Measurements from ENCODE around the gene ASXL3. TPM values are rescaled to one million over a fixed set of nuclear protein-coding genes. Genes with fewer than 3 reads are reported as not detected.

ASXL3 gene
- total RNA-seq, 1 donor from 2014 or later: 2.6 TPM

DNA sequence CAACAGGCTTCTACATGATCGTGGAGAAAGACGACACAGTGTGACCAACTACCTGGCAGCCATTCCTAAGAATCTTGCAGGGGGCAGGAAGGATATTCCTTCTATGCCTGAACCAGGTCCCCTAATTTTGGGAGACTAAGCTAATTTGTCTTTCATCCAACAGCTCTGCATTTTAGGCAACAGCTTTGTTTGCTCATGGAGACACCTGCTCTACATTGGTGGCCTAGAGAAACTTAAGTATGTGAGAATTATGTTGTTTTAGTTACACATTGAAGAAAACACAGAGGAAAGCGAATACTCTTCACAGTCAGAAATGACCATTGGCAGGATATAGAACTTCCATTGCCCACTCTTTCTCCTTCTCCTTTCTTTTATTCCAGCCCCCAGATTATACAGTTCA is 75.2 kb downstream of the ASXL3 start:
- DNase-seq (ENCODE audit: low spot score) (no peak), ATAC-seq (no peak)

DNA sequence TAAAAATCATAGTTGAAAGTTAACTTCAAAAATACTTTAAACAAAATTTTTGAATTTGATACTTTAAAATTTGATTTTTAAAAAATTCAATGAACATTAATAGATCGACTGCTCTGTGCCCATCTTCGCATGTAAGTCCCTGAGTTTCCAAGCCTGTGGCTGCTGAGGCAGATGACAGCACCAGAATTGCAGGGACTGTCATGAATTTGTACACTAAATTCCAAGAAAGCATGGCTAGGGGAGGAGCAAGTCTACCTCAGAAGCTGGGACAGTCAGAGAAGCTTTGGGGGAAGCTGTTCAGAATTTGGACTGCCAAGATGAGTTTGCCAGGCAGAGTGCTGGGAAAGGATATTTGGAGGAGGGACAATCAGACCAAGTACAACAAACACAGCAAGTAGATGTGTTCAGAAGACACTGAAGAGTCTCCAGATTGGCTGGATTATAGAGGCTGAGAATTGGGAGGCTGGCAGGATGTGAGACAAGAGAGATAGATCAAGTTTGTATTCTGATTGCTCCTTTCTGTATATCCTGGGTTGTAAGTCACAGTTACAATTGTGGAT is 79.0 kb downstream of the ASXL3 start:
- DNase-seq (ENCODE audit: low spot score) (no peak), ATAC-seq (no peak)

DNA sequence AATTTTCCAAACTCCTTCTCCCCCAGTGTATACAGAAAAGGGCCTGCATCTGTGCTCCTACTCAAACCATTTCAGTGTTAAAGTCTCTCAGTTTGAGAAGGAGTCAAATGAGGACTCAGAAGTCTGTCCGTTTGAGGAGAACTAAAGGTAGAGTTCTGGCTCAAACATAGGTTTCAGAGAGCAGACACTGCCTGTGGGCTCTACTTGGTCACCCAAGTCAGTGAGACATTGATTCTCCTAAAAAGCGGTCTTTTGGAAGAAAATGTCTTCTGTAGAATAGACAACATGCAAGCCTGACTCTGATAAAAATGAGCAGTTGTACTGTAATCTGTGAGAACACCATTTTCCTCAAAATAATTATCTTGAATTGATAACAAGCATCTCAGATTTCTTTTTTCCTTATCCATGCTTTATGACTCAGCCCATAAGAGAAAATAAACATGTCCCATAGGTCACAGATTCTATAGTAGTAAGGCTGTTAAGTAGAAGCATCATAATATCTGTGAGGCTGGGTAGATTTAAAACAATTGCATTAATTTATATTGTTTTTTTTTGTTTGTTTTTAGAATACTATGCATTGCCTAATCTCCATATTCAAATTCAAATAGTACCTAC is 82.8 kb downstream of the ASXL3 start:
- ATAC-seq (no peak), DNase-seq (ENCODE audit: low spot score) (no peak)

DNA sequence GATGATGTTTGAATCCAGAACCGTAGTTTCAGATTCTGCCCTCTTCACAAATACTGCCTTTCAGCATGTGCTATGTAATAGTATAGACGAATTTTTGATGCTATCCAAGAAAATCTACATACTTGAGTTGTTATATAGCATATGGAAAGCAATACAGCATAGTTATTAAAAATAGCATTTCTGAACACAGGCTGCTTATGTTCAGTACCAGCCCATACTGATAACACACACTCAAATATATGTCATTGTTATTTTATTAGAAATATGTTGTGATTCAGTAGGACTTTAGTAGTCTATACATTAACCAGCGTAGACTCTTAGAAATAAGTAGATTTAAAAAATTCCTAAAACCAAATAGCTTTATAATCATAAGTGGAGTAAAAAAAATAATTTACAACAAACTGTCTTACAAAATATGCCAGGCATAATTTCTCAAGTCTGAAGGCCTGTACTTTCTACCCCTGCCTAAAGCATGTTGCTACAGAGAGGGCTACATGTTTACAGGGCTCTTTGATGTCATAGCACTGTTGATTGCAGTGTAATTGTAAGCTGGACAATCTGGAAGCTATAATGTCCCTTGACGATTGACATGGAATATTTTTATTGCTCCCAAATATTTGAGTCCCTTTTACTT is 86.3 kb downstream of the ASXL3 start:
- ATAC-seq (peak; percentile 44), DNase-seq (ENCODE audit: low spot score) (no peak)

DNA sequence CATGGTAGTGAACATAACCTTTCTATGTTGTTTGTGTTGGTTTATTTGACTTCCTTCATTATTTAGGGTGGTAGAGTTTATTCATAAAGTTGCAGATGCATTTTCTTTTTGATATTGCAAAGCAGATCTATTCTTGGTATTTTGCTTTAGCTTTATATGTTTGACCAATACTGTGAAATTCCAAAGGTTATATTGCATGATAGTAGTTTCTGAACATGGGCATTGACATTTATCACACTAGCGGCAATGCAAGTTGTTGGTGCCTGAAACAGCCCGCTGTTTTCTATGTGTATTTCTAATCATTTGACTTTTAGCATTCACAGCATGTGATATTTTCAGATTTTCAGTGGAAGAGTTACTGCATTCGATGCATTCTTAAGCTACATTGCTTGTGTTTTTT is 87.2 kb downstream of the ASXL3 start:
- DNase-seq (ENCODE audit: low spot score) (no peak), ATAC-seq (peak; percentile 95)

DNA sequence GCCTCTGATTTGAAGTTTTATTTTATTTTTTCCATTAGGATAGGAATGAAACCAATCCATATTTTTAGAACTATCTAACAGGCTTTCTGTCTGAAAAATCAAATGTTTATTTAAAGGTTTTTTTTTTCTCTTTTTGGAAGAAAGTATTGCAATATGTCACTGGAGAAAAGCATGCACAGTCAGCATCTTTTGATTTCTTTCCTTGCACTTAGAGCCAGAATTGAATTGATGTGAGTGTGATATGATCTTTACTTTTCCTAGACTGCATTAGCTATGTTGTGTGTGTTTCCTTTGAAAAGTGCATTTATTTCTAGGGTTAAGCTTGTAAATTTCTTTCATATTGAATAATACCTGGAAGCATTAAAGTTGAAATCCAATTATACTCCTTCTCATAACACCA is 87.6 kb downstream of the ASXL3 start:
- ATAC-seq (peak; percentile 44), DNase-seq (ENCODE audit: low spot score) (no peak)

DNA sequence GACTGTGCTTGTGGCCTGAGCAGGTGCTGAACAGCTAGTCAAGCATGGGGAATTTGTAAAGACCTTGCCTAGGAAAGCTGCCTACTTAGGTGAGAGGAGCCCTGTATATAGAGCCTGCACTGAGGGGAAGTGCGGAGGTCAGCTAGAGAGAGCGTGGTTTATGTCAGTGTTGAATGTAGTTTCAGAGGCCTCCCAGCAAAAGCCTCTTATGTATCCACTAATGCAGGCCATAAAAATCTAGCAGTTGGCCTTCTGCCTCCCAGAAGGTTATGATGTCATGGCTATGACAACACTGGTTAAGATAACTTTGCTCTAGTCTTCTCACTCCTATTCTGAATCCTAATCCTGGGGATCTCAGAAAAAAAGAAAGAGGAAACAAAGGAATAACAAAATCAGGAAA is 88.9 kb downstream of the ASXL3 start:
- DNase-seq (ENCODE audit: low spot score) (no peak), ATAC-seq (no peak)

DNA sequence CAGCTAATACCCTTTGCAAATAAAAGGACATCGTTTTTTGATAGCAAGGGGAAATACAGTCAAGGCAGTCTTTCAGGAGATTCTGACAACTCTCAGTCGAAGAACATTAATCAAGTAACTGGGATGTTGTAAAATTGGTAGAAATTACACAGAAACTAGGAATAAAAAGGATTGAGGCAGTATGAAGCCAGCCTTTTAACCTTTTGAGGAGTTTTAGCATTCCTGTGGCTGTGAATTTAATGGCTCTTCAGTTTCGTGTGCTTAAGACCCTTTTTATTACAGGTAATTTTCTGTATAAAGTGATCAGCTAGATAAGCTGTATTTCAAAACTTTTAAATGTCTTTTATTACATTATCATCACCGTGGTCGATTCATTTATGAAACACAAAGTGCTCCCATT is 91.6 kb downstream of the ASXL3 start:
- DNase-seq (ENCODE audit: low spot score) (no peak), ATAC-seq (no peak)

DNA sequence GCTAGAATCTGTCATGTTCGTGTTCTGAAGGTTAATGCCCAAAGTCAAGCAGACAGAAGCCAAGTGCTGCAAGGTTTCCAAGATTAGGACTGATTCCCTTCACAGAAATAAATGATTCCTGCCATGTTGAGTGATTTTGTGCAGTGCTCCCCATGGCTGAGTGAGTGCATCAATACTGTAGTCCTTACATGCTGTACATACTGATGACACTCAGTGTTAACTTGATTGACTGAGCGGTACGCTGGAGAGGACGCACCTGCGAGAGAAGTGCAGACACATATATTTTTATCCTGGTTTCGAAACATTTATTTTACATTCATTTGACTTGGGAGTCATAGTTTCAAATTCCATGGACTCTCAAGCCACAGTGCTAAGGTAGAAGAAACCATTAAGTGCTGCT is 92.0 kb downstream of the ASXL3 start:
- DNase-seq (ENCODE audit: low spot score): no peak
- ATAC-seq: no peak

DNA sequence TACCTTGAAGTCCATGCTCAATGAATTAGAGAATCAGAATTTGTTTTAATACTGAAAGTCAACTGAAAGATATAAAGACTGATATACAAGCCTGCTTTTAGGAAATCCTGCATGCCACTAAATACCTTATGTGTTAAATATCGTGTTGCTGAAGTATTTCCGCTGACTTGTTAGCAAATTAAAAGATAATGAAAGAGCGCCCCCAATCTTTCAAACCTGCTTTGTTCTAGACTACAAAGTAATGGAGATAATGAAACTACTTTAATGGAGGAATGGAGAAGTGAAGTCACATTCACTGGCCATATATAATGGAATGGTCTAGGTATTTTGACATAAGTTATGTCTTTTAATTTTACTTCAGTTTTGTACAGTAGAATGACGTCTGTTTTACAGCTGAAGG is 95.7 kb downstream of the ASXL3 start:
- DNase-seq (ENCODE audit: low spot score) (no peak), ATAC-seq (no peak)

DNA sequence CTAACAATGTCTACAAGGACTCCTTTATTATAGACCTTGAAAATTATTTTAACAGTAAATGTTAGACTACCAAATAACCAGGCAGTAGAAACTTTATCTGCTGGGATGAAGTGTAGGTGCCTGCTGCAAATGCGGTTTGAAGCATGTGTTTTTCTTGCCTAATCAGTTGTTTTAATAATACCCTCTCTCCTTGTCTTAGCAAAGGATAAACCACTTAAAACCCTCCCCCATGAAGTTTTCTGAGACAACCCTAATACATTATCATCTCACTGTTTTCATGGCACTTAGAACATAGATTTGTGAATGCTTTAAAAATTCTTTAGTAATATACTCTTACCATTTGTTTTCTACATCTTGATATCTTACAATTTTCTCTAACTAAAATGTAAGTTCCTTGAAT is 98.6 kb downstream of the ASXL3 start:
- DNase-seq (ENCODE audit: low spot score) (no peak), ATAC-seq (no peak)

DNA sequence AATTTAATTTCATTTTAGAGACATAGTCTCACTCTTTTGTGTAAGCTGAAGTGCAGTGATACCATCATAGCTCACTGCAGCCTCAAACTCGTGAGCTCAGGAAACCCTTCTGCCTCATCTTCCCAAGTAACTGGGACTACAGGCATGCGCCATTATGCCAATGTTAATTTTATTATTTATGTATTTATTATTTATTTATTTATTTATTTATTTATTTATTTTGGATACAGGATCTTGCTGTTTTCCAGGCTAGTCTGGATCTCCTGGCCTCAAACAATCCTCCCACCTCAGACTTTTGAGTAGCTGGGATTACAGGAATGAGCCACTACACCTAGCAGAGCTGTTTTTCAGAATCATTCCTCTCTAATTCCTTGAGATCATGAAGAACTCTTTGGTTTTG is 99.9 kb downstream of the ASXL3 start:
- DNase-seq (ENCODE audit: low spot score) (no peak), ATAC-seq (no peak)

DNA sequence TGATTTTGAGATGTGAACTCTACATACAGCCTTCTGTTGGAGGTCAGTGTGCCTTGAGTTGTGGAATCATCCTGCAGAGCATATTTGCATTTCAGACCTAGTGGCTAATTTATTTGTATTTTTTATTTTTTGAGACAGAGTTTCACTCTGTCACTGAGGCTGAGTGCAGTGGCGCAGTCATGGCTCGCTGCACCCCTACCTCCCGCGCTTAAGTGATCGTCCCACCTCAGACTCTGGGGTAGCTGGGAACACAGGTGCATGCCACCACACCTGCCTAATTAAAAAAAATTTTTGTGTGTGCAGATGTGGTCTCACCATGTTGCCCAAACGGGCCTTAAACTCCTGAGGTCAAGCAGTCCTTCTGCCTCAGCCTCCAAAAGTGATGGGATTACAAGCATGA is 104.4 kb downstream of the ASXL3 start:
- no peak for ATAC-seq

DNA sequence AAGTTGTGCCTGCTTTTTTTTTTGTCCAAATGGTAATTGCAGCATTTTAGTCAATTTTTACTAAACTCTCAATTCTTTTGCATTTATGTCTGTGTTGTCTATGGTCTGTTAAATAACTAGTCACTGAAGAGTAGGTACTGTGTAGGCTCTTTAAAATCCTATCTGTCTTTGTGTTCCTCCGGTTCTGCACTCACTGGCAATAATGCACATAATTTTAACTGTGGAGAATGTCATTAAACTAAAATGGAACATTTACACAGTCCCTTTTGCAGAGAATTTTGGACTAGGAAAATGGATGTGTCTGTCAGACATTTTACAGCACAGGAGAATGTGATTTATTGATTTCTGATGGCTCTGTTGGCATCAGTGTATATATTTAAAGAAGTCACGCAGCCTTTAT is 116.6 kb downstream of the ASXL3 start:
- DNase-seq (ENCODE audit: low spot score) (no peak), ATAC-seq (no peak)

More for the DNA sequence above, 104.4 kb downstream of the ASXL3 start:
- no peak for DNase-seq (ENCODE audit: low spot score)

DNA sequence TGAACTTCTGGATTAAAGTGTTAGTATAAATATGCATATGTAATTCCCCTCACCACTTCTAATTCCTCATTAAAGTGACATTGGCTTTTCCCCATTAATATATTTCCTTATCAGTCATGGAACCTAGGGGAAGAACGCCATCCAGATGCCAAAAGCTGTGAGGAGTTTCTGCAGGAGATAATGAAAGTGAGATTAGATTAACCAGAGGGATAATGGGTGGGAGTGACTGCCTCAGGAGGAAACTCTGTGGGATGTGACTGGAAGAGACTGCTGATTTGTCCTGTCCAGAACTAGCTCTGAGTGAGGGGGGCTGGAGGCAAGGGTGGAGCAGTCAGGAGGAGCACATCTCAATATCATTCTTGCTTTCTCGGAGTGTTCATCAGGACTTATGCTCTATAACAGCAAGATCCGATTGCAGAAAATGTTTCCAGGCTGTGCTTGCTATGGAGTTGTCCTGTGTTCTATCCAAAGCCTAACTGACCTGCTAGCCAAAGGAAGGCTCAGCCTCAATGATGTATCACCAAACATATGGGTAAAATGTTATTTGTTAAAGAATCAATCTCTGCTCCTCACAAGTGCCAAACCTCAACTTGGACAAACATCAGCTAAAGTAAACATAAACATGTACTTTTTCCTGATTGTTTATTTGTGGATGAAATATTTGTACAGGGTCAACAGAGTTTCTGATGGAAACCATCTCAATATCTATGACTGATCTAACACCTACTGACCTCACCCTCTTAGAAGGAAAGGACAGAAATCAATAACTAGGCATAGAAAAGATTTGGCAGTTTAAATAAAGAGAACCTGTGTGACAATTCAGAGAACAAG is 118.5 kb downstream of the ASXL3 start:
- no peak for DNase-seq (ENCODE audit: low spot score)
- ATAC-seq: peak; percentile 57

DNA sequence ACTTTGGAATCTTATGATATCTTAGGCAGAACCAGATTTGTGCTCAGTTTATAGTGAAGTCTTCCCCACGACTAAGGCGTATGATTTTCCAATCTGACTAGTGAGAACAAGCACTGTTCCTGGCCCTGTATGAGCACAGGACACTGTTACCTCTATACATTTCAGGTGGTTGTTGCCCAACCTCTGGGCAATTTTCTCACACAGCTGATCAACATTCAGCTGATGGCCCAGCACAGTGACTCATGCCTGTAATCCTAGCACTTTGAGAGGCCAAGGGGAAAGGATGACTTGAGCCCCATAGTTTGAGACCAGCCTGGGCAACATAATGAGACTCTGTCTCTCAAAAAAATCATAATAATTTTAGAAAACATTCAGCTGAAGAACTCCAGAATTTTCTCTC is 119.5 kb downstream of the ASXL3 start:
- ATAC-seq: no peak

DNA sequence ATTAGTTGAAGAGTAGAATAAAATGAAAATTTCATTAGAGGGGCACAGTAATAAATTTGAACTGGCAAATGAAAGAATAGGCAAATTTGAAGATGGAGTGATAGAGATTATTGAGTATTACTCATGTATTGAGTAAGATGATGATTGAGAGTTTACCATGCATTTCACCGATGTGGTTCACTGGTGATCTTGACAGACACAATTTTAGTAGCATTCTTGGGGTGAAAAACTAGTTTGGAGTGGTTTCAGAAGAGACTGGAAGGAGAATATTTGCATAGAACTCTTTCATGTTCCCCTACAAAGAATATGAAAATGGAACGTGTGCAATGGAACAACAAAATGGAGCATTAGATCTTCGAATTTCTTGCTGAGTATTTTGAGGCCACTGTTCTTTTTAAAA is 121.4 kb downstream of the ASXL3 start:
- no peak for DNase-seq (ENCODE audit: low spot score)
- ATAC-seq: no peak

More for the DNA sequence above, 119.5 kb downstream of the ASXL3 start:
- DNase-seq (ENCODE audit: low spot score): no peak

DNA sequence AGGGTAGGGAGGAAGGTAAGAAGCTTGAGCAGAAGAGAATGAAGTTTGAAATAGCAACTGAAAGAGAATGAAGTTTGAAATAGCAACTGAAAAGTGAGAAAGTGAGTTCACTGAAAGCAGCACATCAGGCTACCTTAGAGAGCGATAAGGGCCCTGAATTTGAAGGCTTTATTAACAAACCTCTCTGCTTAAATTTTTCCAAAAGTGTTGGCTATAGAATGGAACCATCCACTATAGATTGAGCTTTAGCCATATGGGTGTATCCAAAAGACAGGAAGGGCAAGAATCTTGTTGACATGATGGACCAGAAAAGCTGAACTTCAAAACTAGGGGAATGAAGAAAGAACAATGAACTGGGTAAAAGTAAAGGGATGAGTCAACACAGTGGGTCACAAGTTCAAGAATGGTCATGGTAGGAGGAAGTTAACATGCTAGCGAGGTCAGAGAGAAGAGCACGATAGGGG is 122.5 kb downstream of the ASXL3 start:
- DNase-seq (ENCODE audit: low spot score): no peak
- ATAC-seq: no peak

DNA sequence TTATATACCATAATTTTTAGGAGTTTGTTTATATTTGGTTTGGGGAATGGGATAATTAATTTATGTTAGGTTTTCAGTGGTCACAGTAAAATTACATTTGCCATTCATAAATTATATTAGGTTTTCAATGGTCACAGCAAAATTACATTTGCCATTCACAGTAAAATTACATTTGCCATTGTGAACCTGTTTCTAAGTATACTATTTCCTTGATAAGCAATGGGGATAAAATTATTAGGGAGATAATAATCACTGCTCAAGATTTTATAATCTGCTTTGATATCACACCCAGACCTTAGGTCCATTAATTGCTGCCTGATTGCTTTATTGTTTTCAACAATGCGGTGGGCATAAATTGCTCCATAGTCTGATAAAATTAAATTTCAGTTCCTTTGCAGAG is 124.6 kb downstream of the ASXL3 start:
- ATAC-seq: no peak

DNA sequence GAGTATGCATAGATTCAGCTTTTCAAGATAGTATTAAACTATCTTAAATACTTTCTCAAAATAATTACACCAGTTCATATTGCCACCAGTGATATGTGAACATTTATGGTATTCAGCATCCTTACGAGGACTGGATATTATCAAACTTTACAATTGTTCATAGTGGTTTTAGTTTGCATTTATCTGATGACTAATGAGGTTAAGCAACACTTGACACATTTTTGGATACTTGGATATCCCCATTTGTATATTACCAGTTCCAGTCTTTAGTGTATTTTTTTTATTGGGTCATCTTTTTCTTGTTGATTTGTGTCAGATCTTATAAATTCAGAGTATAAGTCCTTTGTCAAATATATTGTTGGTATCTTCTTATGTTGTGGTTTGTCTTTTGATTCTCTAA is 128.4 kb downstream of the ASXL3 start:
- no peak for DNase-seq (ENCODE audit: low spot score)
- ATAC-seq: no peak

More for the DNA sequence above, 124.6 kb downstream of the ASXL3 start:
- no peak for DNase-seq (ENCODE audit: low spot score)

DNA sequence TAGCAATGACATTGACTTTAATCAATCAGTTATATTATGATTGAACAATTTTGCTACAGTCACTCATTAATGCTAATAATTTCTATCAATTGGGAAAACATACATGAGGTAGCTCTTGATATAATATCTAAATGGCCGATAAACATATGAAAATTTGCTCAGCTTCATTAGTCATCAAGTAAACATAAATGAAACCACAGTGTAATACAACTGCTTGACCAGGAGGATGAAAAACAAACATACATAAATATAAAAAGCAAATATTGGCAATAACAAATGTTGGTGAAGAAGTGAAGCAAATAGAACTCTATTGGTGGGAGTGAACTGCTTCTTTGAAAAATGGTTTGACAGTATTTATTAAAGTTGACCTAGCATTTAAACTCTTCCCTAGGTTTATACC is 130.9 kb downstream of the ASXL3 start:
- ATAC-seq (no peak), DNase-seq (ENCODE audit: low spot score) (no peak)

DNA sequence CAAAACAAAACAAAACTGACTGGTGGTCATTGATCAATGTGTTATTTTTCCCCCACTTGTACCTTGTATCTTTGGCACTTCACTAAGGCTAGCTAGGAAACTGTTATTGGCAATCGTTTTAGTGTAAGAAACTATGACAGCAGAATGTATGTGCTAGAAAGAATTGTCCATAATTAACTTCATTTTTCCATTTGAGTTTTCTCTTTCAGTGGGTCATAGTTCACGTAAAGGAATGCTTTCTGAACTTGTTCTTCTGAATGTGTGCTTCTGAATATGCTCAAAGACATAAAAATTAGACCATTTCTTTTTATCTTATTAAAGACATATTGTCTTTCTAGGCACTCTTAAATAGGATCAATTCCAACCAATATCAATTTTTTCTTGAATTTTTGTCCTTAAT is 132.2 kb downstream of the ASXL3 start:
- no peak for DNase-seq (ENCODE audit: low spot score)
- ATAC-seq: peak; percentile 57
